ENCODE results near the gene TMEM179.

DNA sequence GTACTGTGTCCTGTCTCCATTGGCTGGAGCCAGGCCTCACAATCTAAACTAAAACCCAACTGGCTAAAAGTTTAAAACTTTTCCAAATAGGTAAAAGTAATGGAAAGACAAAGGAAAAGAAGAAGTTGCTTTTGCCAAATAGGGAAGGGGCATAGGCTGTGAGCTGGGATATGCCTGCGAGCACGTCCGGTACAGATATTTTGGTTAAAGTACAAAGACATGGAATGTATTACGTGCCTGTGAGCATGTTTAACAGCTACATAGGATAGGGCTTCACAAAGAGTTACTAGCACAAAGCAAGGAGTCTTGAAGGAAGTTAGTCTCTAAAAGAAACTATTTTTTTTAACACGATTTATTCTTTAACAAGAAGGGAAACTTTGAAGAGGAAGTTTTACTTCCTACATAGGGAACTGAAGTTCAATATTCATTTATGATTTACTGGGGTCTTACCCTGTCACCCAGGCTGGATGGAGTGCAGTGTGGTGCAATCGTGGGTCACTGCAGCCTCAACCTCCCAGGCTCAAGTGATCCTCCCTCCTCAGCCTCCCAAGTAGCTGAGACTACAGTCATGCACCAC is 43.0 kb upstream of the TMEM179 start:
- TF ChIP-seq EP300 (IDR thresholded peaks at IDR 0.05; ENCODE audit: borderline replicate concordance) (no peak), TAF1 (IDR thresholded peaks at IDR 0.05; ENCODE audit: low read depth) (no peak), TCF12 (IDR thresholded peaks at IDR 0.05; ENCODE audit: low read depth) (no peak), RAD21 (IDR thresholded peaks at IDR 0.05; ENCODE audit: low read depth) (no peak), NFIC (IDR thresholded peaks at IDR 0.05) (no peak), FOXM1 (IDR thresholded peaks at IDR 0.05; ENCODE audit: borderline replicate concordance, low read depth) (no peak), YY1 (IDR thresholded peaks at IDR 0.05; ENCODE audit: low read depth) (no peak), TEAD4 (IDR thresholded peaks at IDR 0.05) (no peak), CREB1 (IDR thresholded peaks at IDR 0.05; ENCODE audit: low read depth) (no peak), CEBPB (IDR thresholded peaks at IDR 0.05) (no peak)
- TF ChIP-seq, protein P1, sequence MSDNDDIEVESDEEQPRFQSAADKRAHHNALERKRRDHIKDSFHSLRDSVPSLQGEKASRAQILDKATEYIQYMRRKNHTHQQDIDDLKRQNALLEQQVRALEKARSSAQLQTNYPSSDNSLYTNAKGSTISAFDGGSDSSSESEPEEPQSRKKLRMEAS (IDR thresholded peaks at IDR 0.05), result no peak
- TF ChIP-seq, protein P2, sequence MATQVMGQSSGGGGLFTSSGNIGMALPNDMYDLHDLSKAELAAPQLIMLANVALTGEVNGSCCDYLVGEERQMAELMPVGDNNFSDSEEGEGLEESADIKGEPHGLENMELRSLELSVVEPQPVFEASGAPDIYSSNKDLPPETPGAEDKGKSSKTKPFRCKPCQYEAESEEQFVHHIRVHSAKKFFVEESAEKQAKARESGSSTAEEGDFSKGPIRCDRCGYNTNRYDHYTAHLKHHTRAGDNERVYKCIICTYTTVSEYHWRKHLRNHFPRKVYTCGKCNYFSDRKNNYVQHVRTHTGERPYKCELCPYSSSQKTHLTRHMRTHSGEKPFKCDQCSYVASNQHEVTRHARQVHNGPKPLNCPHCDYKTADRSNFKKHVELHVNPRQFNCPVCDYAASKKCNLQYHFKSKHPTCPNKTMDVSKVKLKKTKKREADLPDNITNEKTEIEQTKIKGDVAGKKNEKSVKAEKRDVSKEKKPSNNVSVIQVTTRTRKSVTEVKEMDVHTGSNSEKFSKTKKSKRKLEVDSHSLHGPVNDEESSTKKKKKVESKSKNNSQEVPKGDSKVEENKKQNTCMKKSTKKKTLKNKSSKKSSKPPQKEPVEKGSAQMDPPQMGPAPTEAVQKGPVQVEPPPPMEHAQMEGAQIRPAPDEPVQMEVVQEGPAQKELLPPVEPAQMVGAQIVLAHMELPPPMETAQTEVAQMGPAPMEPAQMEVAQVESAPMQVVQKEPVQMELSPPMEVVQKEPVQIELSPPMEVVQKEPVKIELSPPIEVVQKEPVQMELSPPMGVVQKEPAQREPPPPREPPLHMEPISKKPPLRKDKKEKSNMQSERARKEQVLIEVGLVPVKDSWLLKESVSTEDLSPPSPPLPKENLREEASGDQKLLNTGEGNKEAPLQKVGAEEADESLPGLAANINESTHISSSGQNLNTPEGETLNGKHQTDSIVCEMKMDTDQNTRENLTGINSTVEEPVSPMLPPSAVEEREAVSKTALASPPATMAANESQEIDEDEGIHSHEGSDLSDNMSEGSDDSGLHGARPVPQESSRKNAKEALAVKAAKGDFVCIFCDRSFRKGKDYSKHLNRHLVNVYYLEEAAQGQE (IDR thresholded peaks at IDR 0.05; ENCODE audit: low read depth), result no peak
- TF ChIP-seq, protein P3, sequence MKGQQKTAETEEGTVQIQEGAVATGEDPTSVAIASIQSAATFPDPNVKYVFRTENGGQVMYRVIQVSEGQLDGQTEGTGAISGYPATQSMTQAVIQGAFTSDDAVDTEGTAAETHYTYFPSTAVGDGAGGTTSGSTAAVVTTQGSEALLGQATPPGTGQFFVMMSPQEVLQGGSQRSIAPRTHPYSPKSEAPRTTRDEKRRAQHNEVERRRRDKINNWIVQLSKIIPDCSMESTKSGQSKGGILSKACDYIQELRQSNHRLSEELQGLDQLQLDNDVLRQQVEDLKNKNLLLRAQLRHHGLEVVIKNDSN (IDR thresholded peaks at IDR 0.05), result no peak
